Activated CD8-positive, alpha-beta memory T cell treated with anti-CD3 and anti-CD28 coated beads for 36 hours (primary cell): ENCODE data around the gene SORT1. TPM values are rescaled to one million over a fixed set of nuclear protein-coding genes. Genes with fewer than 3 reads are reported as not detected.
"Not testable (repeated sequence)": the region's sequence is repeated elsewhere in the genome, so short reads cannot be mapped to it uniquely, and the experiment has no call there.

Experiments
- CTCF ChIA-PET: fragments of 350-600 bp; sonication (Branson Sonifier 250); formaldehyde crosslinking; loops from one replicate; lab custom pipeline; 2021; ENCODE audit warnings: antibody characterized with exemption; lab: Charles Lee
- POLR2A ChIA-PET: fragments of 350-600 bp; sonication (Branson Sonifier 250); formaldehyde crosslinking; loops from one replicate; lab custom pipeline; 2021; ENCODE audit warnings: antibody characterized with exemption; lab: Charles Lee
- total RNA-seq, 2 experiments: library from RNA; stranded (reverse); gene quantifications; one replicate each; pipeline ENCODE4 v1.2.3, GENCODE V29; 2021

SORT1 gene
- total RNA-seq, 2 experiments from 2014 or later: 2.7 to 3.1 TPM

- POLR2A ChIA-PET: no interaction called here
- CTCF ChIA-PET: interaction anchor here (0.9 kb wide), 1 partner anchor 61 kb away, joined by 3 read pairs; no protein-coding TSS in a partner anchor
These were observed 106.7 kb downstream of the SORT1 start for GRCh38 chr1:109290998-109291397.

- ChIA-PET POLR2A (no interaction called here), CTCF (no interaction called here)
These were observed 107.6 kb downstream of the SORT1 start for GRCh38 chr1:109290137-109290536.

GRCh38 chr1:109286762-109287161, 111.0 kb downstream of the SORT1 start:
- CTCF ChIA-PET: interaction anchor here (0.7 kb wide), 2 partner anchors 331 to 885 kb away, joined by 5 read pairs; no protein-coding TSS in a partner anchor
- POLR2A ChIA-PET: not testable (repeated sequence)

GRCh38 chr1:109283748-109284600, 113.7 kb downstream of the SORT1 start:
- ChIA-PET POLR2A (interaction anchor here (0.7 kb wide), 1 partner anchor 544 kb away, joined by 3 read pairs; no protein-coding TSS in a partner anchor), CTCF (interaction anchor here (1.0 to 1.6 kb wide), 2 partner anchors 114 to 116 kb away, joined by 4 read pairs; partner anchors contain the start of gene SORT1)

GRCh38 chr1:109282952-109283747, 114.6 kb downstream of the SORT1 start, which contains the start of gene PSRC1:
Gene PSRC1 (minus strand): TSS chr1:109283145.
- ChIA-PET POLR2A (no interaction called here), CTCF (interaction anchor here (1.0 to 3.0 kb wide), 5 partner anchors 59 to 249 kb away, joined by 3 to 12 read pairs (median 4); partner anchors contain the start of gene SORT1)

GRCh38 chr1:109282497-109282951, 115.2 kb downstream of the SORT1 start:
- ChIA-PET CTCF (interaction anchor here (1.0 to 3.0 kb wide), 6 partner anchors 16 to 250 kb away, joined by 3 to 12 read pairs (median 4); partner anchors contain the start of gene SORT1), POLR2A (no interaction called here)

GRCh38 chr1:109281680-109282496, 115.8 kb downstream of the SORT1 start:
- ChIA-PET CTCF (interaction anchor here (1.0 to 3.0 kb wide), 4 partner anchors 15 to 251 kb away, joined by 3 to 12 read pairs (median 4); partner anchors contain the start of gene SORT1), POLR2A (no interaction called here)

GRCh38 chr1:109280862-109281261, 116.9 kb downstream of the SORT1 start:
- ChIA-PET POLR2A (no interaction called here), CTCF (interaction anchor here (1.5 to 3.0 kb wide), 2 partner anchors 14 to 252 kb away, joined by 4 to 12 read pairs; no protein-coding TSS in a partner anchor)

- ChIA-PET CTCF (interaction anchor here (3.0 to 4.7 kb wide), 3 partner anchors 14 to 253 kb away, joined by 12 to 34 read pairs (median 22); partner anchors contain the start of gene SORT1), POLR2A (interaction anchor here (0.6 kb wide), 1 partner anchor 792 kb away, joined by 3 read pairs; no protein-coding TSS in a partner anchor)
These were observed 118.0 kb downstream of the SORT1 start for GRCh38 chr1:109279615-109280278.

- ChIA-PET POLR2A (interaction anchor here (0.6 kb wide), 2 partner anchors 98 to 325 kb away, joined by 3 read pairs; no protein-coding TSS in a partner anchor), CTCF (interaction anchor here (0.7 to 4.7 kb wide), 14 partner anchors 12 to 257 kb away, joined by 3 to 34 read pairs (median 4); partner anchors contain the start of genes ATXN7L2, CYB561D1 and SORT1)
These were observed 120.1 kb downstream of the SORT1 start for GRCh38 chr1:109277434-109278204.

- ChIA-PET POLR2A (no interaction called here), CTCF (interaction anchor here (0.8 to 4.7 kb wide), 5 partner anchors 23 to 257 kb away, joined by 3 to 34 read pairs (median 6); partner anchors contain the start of gene SORT1)
These were observed 121.9 kb downstream of the SORT1 start for GRCh38 chr1:109275706-109276345.

GRCh38 chr1:109274533-109275476, 122.9 kb downstream of the SORT1 start:
- ChIA-PET CTCF (interaction anchor here (0.6 to 4.7 kb wide), 2 partner anchors 258 kb away, joined by 3 to 21 read pairs; no protein-coding TSS in a partner anchor), POLR2A (no interaction called here)

- POLR2A ChIA-PET: no interaction called here
- CTCF ChIA-PET: interaction anchor here (0.9 kb wide), 1 partner anchor 112 kb away, joined by 4 read pairs; no protein-coding TSS in a partner anchor
These were observed 124.0 kb downstream of the SORT1 start for GRCh38 chr1:109273570-109274288.

GRCh38 chr1:109272831-109273547, 124.7 kb downstream of the SORT1 start:
- ChIA-PET CTCF (interaction anchor here (0.9 kb wide), 1 partner anchor 111 kb away, joined by 4 read pairs; no protein-coding TSS in a partner anchor), POLR2A (no interaction called here)
